CD1c-positive myeloid dendritic cell (primary cell): Measurements from ENCODE around the gene EIF2AK3.
"Not testable (repeated sequence)": the region's sequence is repeated elsewhere in the genome, so short reads cannot be mapped to it uniquely, and the experiment has no call there.

Experiments used
- DNase-seq: peaks from one replicate; pipeline ENCODE4 v3.0.0-alpha.2; 2016; ENCODE audit errors: extremely low spot score

The EIF2AK3 gene

GRCh38 chr2:88597168-88597567 lies 30.1 kb downstream of the EIF2AK3 start:
- DNase-seq: no peak

GRCh38 chr2:88596141-88596830 lies 31.0 kb downstream of the EIF2AK3 start:
- no peak for DNase-seq

- no peak for DNase-seq
Observed at GRCh38 chr2:88591698-88592097, 35.6 kb downstream of the EIF2AK3 start.

GRCh38 chr2:88590998-88591613 lies 36.2 kb downstream of the EIF2AK3 start:
- peak; percentile 65 for DNase-seq

DNA sequence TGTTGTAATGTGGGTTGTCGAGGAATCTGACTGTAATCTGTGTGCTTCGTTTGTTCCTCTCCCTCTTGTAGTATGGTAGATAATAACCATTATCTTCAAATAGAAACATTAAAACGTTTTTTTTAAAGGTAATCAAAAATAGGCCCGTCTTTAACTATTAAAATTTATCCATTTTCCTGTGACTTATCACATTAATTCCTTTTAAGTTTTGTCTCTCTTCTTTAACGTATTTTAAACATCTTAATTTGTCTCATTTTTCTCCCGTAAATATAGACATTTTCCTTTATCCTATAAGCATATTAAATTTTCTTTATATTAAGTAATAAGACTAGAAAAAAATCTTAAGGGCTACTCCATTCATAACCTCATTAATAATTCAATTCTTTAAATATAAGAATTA lies 41.3 kb downstream of the EIF2AK3 start:
- DNase-seq: no peak

DNA sequence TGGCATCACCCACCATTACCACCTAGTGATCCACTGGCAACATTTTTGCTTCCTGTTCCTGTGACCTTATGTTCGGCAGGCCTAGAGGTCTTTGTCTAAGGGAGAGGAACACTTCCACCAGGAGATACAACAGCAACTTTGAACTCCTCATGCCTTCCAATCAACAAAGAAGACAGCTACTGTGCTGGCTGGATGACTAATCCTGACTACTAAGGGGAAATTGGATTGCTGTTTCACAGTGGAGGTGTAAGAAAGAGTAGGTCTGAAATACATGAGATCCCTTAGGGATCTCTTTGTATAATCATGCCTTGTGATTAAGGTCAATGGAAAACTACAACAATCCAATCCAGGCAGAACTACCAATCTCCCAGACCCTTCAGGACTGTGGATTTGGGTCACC lies 45.2 kb downstream of the EIF2AK3 start:
- DNase-seq: no peak

GRCh38 chr2:88580088-88580487 lies 47.2 kb downstream of the EIF2AK3 start:
- DNase-seq: no peak

- no peak for DNase-seq
Observed at GRCh38 chr2:88575630-88576029, 51.6 kb downstream of the EIF2AK3 start.

DNA sequence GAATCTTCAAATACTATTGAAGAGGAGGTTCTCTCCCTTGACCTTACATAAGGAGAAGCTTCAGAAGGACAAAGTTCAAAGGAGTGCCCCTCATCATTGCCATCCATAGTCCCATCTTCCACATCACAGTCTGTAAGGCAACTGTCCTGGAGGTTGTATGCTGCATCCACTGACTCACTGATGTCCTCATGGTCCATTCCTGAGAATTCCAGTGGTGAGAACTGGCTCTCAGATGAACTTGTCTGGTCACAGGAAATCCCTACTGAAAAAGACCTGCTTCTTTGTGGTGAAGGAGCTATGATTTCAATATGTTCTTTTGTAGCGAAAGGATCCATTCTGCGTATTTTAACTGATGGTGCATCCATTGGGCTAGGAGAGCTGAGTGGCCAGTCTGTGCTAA lies 52.2 kb downstream of the EIF2AK3 start:
- no peak for DNase-seq

DNA sequence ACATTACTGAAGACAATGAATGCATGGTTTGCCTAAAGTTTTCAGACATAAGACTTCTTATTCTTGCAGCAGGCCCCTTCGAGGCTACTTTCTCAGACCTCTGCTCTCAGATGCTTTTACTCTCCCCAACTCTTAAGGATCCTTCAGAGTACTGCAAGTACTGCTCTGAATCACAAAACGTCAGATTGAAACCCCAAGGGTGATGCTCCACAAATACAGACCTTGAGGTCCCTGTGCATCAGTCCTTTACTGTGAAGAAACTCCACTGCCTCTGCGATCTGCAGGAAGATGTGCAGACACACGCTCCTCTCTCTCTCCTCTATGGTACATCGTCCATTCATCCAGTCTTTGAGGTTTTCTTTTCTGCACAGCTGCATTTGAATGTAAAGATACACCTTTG lies 52.8 kb downstream of the EIF2AK3 start:
- no peak for DNase-seq

GRCh38 chr2:88568179-88568578 lies 59.1 kb downstream of the EIF2AK3 start:
- no peak for DNase-seq

GRCh38 chr2:88564402-88564801 lies 62.9 kb downstream of the EIF2AK3 start:
- DNase-seq: no peak

DNA sequence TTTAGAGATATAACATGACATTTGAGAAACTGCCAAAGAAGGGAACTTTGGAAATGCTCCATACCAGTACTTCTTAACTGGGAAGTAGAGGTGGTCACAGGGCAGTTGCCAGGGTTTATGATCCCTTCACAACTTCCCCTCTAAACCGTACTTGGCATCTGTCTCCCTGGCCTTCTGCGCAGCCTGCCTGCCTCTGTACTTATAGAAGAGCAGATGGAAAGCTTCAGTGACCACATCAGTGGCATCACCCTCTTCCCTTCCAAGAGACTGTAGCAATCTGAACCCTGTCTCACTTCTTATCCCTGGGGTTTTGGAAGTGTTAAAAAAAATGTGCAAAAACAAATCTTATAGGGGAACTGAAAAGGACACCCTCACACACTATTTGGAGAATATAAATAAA lies 64.1 kb downstream of the EIF2AK3 start:
- DNase-seq: peak; percentile 3

- DNase-seq: no peak
Observed at GRCh38 chr2:88561646-88562388, 65.4 kb downstream of the EIF2AK3 start.

DNA sequence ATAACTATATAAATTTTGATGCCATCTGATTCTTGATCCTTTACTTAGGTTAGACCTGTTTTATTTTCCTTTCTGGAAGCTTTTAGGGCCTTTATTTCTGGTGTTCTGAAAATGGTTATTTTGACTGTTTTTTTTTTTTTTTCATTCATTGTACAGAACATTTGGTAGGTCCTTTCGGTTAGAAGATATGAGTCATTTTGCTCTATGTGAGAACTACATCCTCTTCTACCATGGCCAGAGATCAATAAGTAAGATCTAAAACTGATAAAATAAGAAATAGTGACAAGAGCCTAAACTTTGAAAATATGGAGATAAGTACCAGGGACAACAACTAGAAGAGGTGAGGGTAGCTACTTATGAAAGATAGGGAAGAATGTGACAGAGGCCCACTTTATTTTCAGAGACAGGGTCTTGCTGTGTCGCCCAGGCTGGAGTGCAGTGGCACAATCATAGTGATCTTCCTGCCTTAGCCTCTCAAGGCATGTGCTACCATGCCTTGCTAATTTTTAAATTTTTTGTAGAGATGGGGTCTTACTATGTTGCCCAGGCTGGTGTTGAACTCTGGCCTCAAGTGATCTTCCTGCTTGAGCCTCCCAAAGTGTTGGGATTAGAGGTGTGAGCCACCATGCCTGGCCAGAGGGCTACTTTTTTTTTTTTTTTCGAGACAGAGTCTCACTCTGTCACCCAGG lies 66.5 kb downstream of the EIF2AK3 start:
- no peak for DNase-seq

DNA sequence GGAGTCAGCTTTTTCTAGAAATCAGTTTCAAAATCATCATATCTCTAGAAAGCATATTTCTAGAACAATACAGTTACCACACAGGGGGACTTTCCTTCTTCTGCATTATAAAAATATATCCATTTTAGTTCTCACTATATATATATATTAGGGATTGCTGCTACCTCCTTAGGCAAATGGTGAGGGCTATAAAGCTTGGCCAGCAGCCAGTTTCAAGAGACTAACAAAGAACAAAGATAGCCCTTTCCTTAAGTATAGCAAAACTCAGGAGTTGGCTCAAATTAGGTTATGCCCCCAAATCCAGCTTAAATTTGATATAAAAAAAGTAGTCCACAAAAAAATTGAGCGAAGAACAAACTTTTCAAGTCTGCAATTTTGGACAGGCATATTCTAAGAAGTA lies 70.0 kb downstream of the EIF2AK3 start:
- DNase-seq: no peak

DNA sequence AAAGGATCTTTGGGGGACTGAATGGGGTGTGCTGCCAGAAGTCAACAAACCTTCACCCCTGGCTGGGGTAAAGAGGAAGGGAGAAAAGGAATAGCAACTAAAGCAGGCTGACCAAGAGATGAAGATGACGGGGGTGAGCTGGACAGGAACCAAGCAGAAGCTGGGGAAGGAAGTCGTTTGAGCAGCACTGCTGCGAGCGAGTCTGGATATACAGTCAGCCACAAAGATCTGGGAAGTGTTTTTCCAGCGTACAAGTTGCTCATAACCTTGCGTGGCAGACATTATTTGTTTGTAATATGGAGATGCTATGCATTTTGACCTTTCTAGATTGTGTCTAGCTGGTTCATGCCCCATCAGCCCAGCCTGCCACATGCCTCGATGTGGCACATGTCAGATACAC lies 71.2 kb downstream of the EIF2AK3 start:
- no peak for DNase-seq

DNA sequence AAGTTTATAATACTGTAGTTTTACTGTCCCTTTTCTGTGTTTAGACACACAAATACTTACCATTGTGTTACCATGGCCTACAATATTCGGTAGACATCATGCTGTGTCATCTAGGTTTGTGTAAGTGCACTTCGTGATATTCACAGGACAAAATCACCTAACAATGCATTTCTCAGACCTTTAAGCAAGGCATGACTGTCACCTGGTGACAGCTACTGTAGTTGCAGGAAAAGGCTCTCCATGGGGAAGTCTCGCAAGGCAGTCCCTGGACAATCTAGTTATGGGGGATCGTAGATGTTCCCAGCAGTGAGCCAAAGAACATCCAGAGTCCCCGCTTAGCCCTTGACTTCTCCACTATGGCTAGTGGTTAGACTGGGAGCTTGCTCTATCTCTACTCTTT lies 73.1 kb downstream of the EIF2AK3 start:
- no peak for DNase-seq

GRCh38 chr2:88549616-88550292 lies 77.5 kb downstream of the EIF2AK3 start:
- no peak for DNase-seq

DNA sequence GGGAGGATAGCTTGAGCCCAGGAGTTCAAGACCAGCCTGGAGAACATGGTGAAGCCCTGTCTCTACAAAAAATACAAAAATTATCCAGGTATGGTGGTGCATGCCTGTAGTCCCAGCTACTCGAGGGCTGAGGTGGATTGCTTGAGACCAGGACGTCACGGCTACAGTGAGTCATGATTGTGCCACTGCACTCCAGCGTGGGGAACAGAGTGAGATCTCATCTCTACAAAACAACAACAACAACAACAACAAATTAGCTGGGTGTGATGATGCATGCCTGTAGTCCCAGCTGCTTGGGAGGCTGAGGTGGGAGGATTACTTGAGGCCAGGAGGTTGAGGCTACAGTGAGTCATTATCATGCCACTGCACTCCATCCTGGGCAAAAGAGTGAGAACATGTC lies 81.0 kb downstream of the EIF2AK3 start:
- DNase-seq: not testable (repeated sequence)

GRCh38 chr2:88545118-88545517 lies 82.1 kb downstream of the EIF2AK3 start:
- DNase-seq: no peak

GRCh38 chr2:88543541-88544057 lies 83.7 kb downstream of the EIF2AK3 start:
- no peak for DNase-seq
